A549 treated with CpdA at 1 μM for 4 hours (cell line): Measurements from ENCODE around the gene UBL4B. TPM values are rescaled to one million over a fixed set of nuclear protein-coding genes. Genes with fewer than 3 reads are reported as not detected.

Experiments used
- total RNA-seq: library from RNA; stranded (reverse); fragments of 200-300 nt; extraction: Qiagen RNA extraction; gene quantifications from 5 replicates; pipeline ENCODE4 v1.2.3, GENCODE V29; 2022; ENCODE audit warnings: low read depth

The UBL4B gene, protein sequence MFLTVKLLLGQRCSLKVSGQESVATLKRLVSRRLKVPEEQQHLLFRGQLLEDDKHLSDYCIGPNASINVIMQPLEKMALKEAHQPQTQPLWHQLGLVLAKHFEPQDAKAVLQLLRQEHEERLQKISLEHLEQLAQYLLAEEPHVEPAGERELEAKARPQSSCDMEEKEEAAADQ
- not detected in 5 replicates for total RNA-seq

DNA sequence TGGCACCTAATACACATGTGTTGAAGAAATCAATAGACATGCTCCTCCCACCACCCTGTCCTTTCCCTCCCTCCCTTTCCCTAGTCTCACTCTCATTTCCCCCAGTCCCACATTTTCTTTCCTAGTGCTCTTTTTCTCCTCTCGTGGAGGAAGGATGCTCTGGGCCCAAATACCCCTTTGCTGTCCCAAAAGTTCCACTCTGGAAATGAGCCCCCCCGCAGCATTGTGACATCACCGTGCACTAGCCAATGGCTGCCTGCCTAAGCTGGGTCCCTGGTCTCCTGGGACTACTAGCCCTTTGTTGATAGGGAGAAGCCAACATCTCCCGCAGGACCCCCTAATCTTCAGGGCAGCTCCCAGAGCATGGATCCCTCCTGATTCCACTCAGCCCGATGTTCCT, at the start of gene UBL4B:
Gene UBL4B, plus strand, starts transcription at position 301 of the 400 bp plus-strand sequence. Its CDS starts 92 bp downstream, at position 393.

GRCh38 chr1:110070671-110071242, 41.5 kb upstream of the UBL4B start, which contains the start of gene ALX3:
Gene ALX3 (minus strand): TSS chr1:110070672. CDS start chr1:110070612, 60 bp downstream.

DNA sequence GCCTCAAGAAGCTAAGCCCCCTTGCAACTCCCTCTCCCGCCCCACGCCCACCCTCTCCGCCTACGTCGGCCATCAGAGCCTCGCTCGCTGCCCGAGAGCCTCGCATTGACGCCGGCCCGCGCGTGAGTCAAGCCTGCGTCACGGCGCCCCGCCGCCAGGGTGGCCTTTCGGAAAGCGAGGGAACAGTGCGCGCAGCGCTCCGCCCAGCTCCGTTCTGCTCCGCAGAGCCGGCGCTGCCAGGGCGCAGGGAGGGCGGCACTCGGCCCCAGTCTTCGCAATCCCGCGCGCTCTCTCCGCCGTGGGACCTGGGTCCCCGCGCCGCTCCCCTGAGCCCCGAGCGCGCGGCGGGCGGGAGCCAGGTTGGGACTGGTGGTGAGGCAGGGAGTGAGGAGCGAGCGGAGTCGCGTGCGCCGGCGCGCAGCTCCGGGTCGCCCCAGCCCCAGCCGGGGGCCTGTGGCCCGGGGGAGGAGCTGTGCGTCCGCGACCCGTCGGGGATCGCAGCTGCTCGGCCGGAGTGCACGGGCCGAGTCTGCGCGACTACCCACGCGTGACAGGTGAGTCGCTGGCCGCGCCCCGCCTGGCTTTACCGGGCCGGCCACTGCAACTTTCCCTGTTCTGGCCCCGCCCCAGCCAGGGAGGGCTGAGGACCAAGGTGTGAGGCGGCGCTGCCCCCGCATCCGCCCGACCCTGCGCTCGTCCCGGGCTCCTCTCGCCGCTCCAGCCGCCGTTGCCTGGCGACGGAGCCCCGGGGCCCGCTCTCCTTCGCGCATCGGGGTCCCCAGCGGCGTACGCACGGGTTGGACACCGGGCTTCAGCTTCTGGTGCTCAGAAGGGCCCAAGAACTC, 38.3 kb downstream of the UBL4B start, which contains the start of gene SLC6A17:
Gene SLC6A17, plus strand, starts transcription at position 165 of the 845 bp plus-strand sequence. CDS start 16,436 bp downstream, outside the sequence.

Other genes starting within 250 kb of the UBL4B start
- gene CSF1, start 201.6 kb upstream of the UBL4B start, total RNA-seq = 18.1 to 27.0 TPM (median 25.7 TPM) in 5 replicates
- 46.9 to 56.1 TPM (median 51.4 TPM) in 5 replicates for gene AHCYL1, start 127.7 kb upstream of the UBL4B start, total RNA-seq
- 11.2 to 14.5 TPM (median 13.2 TPM) in 5 replicates for gene STRIP1, start 77.8 kb upstream of the UBL4B start, total RNA-seq
- gene ALX3, start 41.8 kb upstream of the UBL4B start, total RNA-seq = not detected in 5 replicates
- gene SLC6A17, start 38.1 kb downstream of the UBL4B start, total RNA-seq = 5.2 to 6.8 TPM (median 5.8 TPM) in 5 replicates
- gene KCNC4, start 97.9 kb downstream of the UBL4B start, total RNA-seq = 2.2 to 4.4 TPM (median 4.0 TPM) in 5 replicates
- gene RBM15, start 226.9 kb downstream of the UBL4B start, total RNA-seq = 8.7 to 9.8 TPM (median 8.9 TPM) in 5 replicates